Forelimb muscle (tissue), 1 donor: ENCODE data around the gene ETFB. TPM values are rescaled to one million over a fixed set of nuclear protein-coding genes. Genes with fewer than 3 reads are reported as not detected.

Experiments used
- DNase-seq: peaks from one replicate; pipeline ENCODE4 v3.0.0-alpha.2; 2013; ENCODE audit warnings: low read depth
- polyA plus RNA-seq: library from polyadenylated mRNA; unstranded; fragments of 120-200 nt; gene quantifications from one replicate; pipeline ENCODE4 v1.2.1, GENCODE V29; 2013; ENCODE audit not compliant: insufficient read length

The ETFB gene
- polyA plus RNA-seq, 1 donor, result 40.1 TPM

DNA sequence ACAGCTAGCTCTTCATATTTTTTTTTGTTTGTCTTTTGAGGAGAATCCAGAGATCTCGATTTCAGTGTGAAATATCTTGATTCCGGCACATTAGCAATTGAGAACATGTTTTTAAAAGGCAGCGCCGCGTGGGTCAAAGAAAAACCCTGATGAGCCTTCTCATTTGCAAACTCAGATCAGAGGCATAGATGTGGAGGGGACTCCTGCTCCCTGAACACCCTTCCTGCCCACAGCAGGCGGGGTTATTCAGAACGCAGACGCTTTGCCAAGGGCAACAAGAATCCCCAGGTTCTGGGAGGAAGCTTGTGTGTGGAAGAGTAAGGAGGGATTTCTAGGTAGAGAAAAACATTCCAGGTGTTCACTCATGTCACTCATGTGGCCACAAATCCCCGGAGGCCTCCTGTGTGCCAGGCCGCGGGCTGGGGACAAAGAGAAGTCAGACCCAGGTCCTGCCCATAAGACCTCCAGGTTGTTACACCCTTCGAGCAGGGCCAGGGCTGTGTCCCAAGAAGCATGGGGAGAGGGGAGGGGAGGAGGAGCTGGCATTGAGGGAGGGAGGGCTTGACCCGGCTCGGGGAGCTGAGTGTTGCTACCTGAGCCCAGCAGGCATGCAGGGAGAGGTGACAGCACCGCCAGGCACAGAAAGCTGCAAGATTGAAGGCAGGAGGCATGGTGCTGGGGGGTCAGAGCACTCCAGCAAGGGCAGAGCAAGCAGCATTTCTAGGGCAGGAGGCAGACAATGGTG lies 70.6 kb downstream of the ETFB start:
- DNase-seq, result no peak

Other genes starting within 250 kb of the ETFB start
- gene SIGLEC9, start 241.5 kb downstream of the ETFB start, polyA plus RNA-seq, result 0.65 TPM
- gene SIGLEC7, start 224.1 kb downstream of the ETFB start, polyA plus RNA-seq, result 0.37 TPM
- 3.8 TPM for gene CD33, start 141.3 kb downstream of the ETFB start, polyA plus RNA-seq
- gene SIGLECL1, start 115.3 kb downstream of the ETFB start, polyA plus RNA-seq, result not detected
- gene IGLON5, start 54.7 kb downstream of the ETFB start, polyA plus RNA-seq, result 0.10 TPM
- gene VSIG10L, start 24.2 kb downstream of the ETFB start, polyA plus RNA-seq, result 1.00 TPM
- 1.1 TPM for gene CLDND2, start 2.6 kb upstream of the ETFB start, polyA plus RNA-seq
- gene NKG7, start 6.3 kb upstream of the ETFB start, polyA plus RNA-seq, result 3.0 TPM
- gene LIM2, start 21.6 kb upstream of the ETFB start, polyA plus RNA-seq, result not detected
- not detected for gene C19orf84, start 24.2 kb upstream of the ETFB start, polyA plus RNA-seq
- gene SIGLEC10, start 51.3 kb upstream of the ETFB start, polyA plus RNA-seq, result 0.92 TPM
- not detected for gene SIGLEC8, start 92.1 kb upstream of the ETFB start, polyA plus RNA-seq
- gene CEACAM18, start 112.2 kb upstream of the ETFB start, polyA plus RNA-seq, result not detected
- gene SIGLEC12, start 135.4 kb upstream of the ETFB start, polyA plus RNA-seq, result not detected
- 0.15 TPM for gene SIGLEC6, start 165.3 kb upstream of the ETFB start, polyA plus RNA-seq
- 8.1 TPM for gene ZNF175, start 204.9 kb upstream of the ETFB start, polyA plus RNA-seq